Neural cell (in vitro differentiated cells): ENCODE data around the gene CARMIL1. TPM values are rescaled to one million over a fixed set of nuclear protein-coding genes. Genes with fewer than 3 reads are reported as not detected.
A peak's percentile ranks its signal among the peaks of the same experiment; 100 is the strongest.

Source experiments
- H2AFZ ChIP-seq: fragments of 200-600, 300-800 bp; sonication (generic), shearing (Covaris generic); 2 replicates; pipeline ENCODE4 v1.6.0; 2014; ENCODE audit warnings: low read depth, mild to moderate bottlenecking, antibody characterized with exemption, low read length, moderate library complexity
- H3F3A ChIP-seq: fragments of 200-600 bp; shearing (Covaris generic); 2 replicates; pipeline ENCODE4 v1.6.1; 2016; ENCODE audit warnings: mild to moderate bottlenecking, moderate library complexity, mixed read lengths, antibody characterized with exemption, low read length; ENCODE audit not compliant: insufficient read depth, poor library complexity, severe bottlenecking
- H3K27ac ChIP-seq: fragments of 200-600, 300-800 bp; sonication (generic), shearing (Covaris generic); 2 replicates; pipeline ENCODE4 v1.5.1; 2014; ENCODE audit warnings: mild to moderate bottlenecking, low read length, moderate library complexity
- H3K27me3 ChIP-seq: fragments of 300-800, 200-600 bp; sonication (generic), shearing (Covaris generic); 2 replicates; pipeline ENCODE4 v1.6.0; 2014; ENCODE audit warnings: mild to moderate bottlenecking, low read depth, low read length, moderate library complexity; ENCODE audit not compliant: insufficient read depth
- H3K36me3 ChIP-seq: fragments of 300-800, 200-600 bp; sonication (generic), shearing (Covaris generic); 2 replicates; pipeline ENCODE4 v1.5.1; 2014; ENCODE audit warnings: mild to moderate bottlenecking, antibody characterized with exemption, low read length, moderate library complexity; ENCODE audit not compliant: insufficient read depth
- H3K4me2 ChIP-seq: fragments of 300-800, 200-600 bp; sonication (generic), shearing (Covaris generic); 2 replicates; pipeline ENCODE4 v1.6.0; 2014; ENCODE audit warnings: mild to moderate bottlenecking, low read length
- H3K4me3 ChIP-seq: fragments of 300-800, 200-600 bp; sonication (generic), shearing (Covaris generic); 2 replicates; pipeline ENCODE4 v1.5.1; 2014; ENCODE audit warnings: mild to moderate bottlenecking, low read length, moderate library complexity
- H3K79me2 ChIP-seq: fragments of 200-600 bp; shearing (Covaris generic); replicated peaks from 2 replicates; pipeline ENCODE4 v1.6.0; 2014; ENCODE audit warnings: mild to moderate bottlenecking, low read length, moderate library complexity; ENCODE audit not compliant: insufficient read depth
- H3K9ac ChIP-seq: fragments of 300-800, 200-600 bp; sonication (generic), shearing (Covaris generic); 2 replicates; pipeline ENCODE4 v1.6.1; 2016; ENCODE audit warnings: mild to moderate bottlenecking, low read length, mixed read lengths
- H3K9me2 ChIP-seq: fragments of 200-600 bp; shearing (Covaris generic); 2 replicates; pipeline ENCODE4 v1.6.1; 2016; ENCODE audit warnings: mild to moderate bottlenecking, low read length, mixed read lengths; ENCODE audit not compliant: insufficient read depth
- H3K9me3 ChIP-seq: fragments of 200-600, 300-800 bp; sonication (generic), shearing (Covaris generic); 2 replicates; pipeline ENCODE4 v1.6.1; 2016; ENCODE audit warnings: mild to moderate bottlenecking, mixed run types, low read length, moderate library complexity, mixed read lengths
- H4K20me1 ChIP-seq: fragments of 200-600 bp; shearing (Covaris generic); 2 replicates; pipeline ENCODE4 v1.6.1; 2016; ENCODE audit warnings: mild to moderate bottlenecking, mixed run types; ENCODE audit not compliant: insufficient read depth
- CTCF ChIP-seq: fragments of 450-650 bp; IDR thresholded peaks from 2 replicates; pipeline ENCODE4 v1.5.1; 2014; ENCODE audit warnings: antibody characterized with exemption, mild to moderate bottlenecking, moderate library complexity; ENCODE audit not compliant: poor library complexity, severe bottlenecking
- EP300 ChIP-seq: fragments of 450-650 bp; conservative IDR thresholded peaks from 2 replicates; pipeline ENCODE4 v1.6.1; 2014; ENCODE audit warnings: antibody characterized with exemption, mild to moderate bottlenecking, moderate library complexity; ENCODE audit not compliant: poor library complexity, severe bottlenecking
- EZH2 ChIP-seq: fragments of 200-600, 300-800 bp; shearing (Covaris generic), sonication (generic); IDR thresholded peaks from 2 replicates; pipeline ENCODE4 v1.6.1; 2014; ENCODE audit warnings: antibody characterized with exemption, low read length, borderline replicate concordance, mild to moderate bottlenecking; ENCODE audit not compliant: insufficient read depth, poor library complexity, severe bottlenecking
- MXI1 ChIP-seq: fragments of 450-650 bp; conservative IDR thresholded peaks from 2 replicates; pipeline ENCODE4 v1.6.1; 2014; ENCODE audit warnings: antibody characterized with exemption, mild to moderate bottlenecking; ENCODE audit not compliant: poor library complexity, severe bottlenecking
- POLR2AphosphoS5 ChIP-seq: IDR thresholded peaks from 2 replicates; pipeline ENCODE4 v1.6.1; 2012
- RAD21 ChIP-seq: fragments of 450-650 bp; conservative IDR thresholded peaks from 2 replicates; pipeline ENCODE4 v1.6.1; 2014; ENCODE audit warnings: antibody characterized with exemption, mild to moderate bottlenecking, moderate library complexity
- SMC3 ChIP-seq: fragments of 450-650 bp; conservative IDR thresholded peaks from 2 replicates; pipeline ENCODE4 v1.6.1; 2014; ENCODE audit warnings: antibody characterized with exemption, mild to moderate bottlenecking, moderate library complexity; ENCODE audit not compliant: poor library complexity
- TAF1 ChIP-seq: IDR thresholded peaks from 2 replicates; pipeline ENCODE4 v1.6.1; 2012; ENCODE audit warnings: low read depth
- polyA plus RNA-seq: library from polyadenylated mRNA; depleted of rRNA; stranded (reverse); fragments of >200 nt; gene quantifications from 2 replicates; pipeline ENCODE4 v1.2.3, GENCODE V29; 2014

The CARMIL1 gene
- polyA plus RNA-seq, 1 donor from 2014 or later, result 5.3 TPM

DNA sequence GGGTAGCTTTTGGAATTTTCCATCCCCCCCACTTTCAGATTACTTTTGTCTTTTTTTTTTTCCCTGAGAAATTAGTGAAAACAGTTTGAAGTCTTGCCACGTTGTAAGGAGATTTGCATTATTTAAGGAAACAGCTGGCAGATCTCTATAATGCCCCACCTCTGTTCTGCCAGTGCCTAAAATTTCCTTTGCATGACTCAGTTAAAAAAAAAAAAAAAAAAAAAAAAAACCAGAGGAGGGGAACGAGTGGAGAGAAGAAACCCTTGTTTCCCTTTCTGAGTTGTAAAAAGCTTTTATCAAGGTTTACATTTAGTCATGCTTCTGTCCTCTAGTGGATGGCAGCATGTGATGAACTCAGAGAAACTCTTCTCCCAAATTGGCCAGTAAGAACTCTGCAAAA is 33.5 kb downstream of the CARMIL1 start:
- Histone ChIP-seq H3K4me2 (no peak overlapping the region), H3K36me3 (no peaks in the 10 kb centered on the region), H3K9me2 (no peaks in the 10 kb centered on the region), H3K9ac (no peak overlapping the region), H3K9me3 (no peaks in the 10 kb centered on the region), H3K27ac (no peak overlapping the region), H3K4me3 (no peak overlapping the region), H4K20me1 (no peaks in the 10 kb centered on the region), H3F3A (no peaks in the 10 kb centered on the region), H2AFZ (no peak overlapping the region), H3K79me2 (no peaks in the 10 kb centered on the region), H3K27me3 (no peaks in the 10 kb centered on the region)
- TF ChIP-seq POLR2AphosphoS5, result no peak

DNA sequence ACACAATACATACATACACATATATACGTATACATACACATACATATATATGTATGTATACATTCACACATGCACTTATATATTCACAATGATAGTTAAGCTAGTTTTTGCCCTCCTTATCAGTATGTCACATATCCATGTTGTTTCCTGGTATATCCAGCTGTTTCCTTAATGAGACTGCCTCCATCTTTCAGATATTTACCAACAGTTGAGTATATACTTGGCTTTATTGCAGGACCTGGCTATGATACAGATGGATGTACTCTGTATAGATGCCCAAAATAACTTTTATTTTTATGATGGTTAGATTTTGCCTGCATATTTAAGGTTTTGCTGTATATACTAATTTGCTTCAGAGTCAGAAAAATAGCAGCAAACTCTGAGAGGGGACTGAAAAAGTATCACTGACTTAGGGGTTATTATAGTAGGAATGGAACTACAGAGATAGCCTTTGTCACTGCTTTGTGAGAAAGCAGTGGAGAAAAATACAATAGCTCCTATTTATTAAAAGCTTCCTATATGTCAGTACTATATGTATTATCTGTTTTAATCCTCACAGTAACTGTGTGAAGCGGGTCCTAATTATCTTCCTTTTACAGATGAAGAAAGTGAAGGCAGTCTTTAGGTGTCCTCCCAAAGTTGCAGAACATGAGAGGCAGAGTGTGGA is 35.5 kb downstream of the CARMIL1 start:
- H3K79me2 ChIP-seq, result no peaks in the 10 kb centered on the region
- H3K9ac ChIP-seq, result no peak overlapping the region
- no peaks in the 10 kb centered on the region for H3K36me3 ChIP-seq
- no peaks in the 10 kb centered on the region for H3K9me2 ChIP-seq
- no peak overlapping the region for H2AFZ ChIP-seq
- H3K27ac ChIP-seq, result no peak overlapping the region
- H3K4me2 ChIP-seq, result no peak overlapping the region
- no peak for TF ChIP-seq CTCF
- no peak for TF ChIP-seq EP300
- no peak for TF ChIP-seq MXI1
- no peak for TF ChIP-seq SMC3
- TF ChIP-seq EZH2, result no peak
- no peak for TF ChIP-seq RAD21
- no peak for TF ChIP-seq TAF1
- no peak for TF ChIP-seq POLR2AphosphoS5
- H4K20me1 ChIP-seq, result no peaks in the 10 kb centered on the region
- no peaks in the 10 kb centered on the region for H3K27me3 ChIP-seq
- H3K9me3 ChIP-seq, result no peaks in the 10 kb centered on the region
- no peaks in the 10 kb centered on the region for H3F3A ChIP-seq
- H3K4me3 ChIP-seq, result no peak overlapping the region

DNA sequence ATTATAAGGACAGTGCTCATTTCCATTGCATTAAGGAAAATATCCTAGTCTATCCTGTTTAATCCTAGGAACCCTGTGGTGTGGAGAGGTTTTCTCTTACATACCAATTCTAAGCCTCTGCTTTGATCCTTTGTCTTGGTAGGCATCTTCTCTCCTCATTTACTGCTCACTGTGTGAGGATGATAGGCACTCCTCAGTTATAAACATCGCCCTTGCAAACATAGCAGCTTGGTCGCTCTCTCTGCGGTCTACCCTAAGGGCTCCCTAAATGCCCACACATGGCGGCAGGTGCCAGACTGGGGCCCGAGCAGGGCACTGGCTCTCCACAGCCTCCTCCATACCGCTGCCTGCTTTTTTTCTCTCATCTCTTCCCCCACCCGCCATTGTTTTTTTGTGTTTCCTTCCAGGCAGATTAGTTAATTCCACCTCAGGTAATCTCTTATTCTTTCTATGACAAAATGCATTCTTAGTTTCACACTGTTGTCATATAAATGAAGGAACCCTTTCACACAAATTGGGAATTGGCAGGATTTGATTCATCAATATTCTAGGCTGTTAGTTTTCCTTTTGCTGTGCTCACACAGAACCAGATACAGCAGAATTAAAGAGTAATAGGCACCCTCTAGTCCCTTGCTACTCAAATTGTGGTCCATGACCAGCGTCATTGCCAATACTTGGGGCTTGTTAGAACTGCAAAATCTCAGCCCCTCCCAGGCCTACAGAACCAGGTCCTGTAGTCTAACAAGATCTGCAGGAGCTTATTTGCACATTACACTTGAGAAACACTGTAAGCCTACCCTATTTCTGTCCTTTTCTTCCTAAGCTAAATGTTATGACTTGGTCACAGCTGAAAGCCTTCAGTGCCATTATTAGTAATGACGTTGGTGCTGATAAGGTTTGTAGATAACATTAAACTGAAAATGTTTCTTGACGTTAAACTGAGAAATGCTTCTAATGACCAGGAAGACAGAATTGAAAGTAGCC is 36.3 kb downstream of the CARMIL1 start:
- no peak overlapping the region for H3K4me2 ChIP-seq
- no peaks in the 10 kb centered on the region for H3K9me2 ChIP-seq
- H3K79me2 ChIP-seq, result no peaks in the 10 kb centered on the region
- H3K4me3 ChIP-seq, result no peak overlapping the region
- no peak overlapping the region for H3K9ac ChIP-seq
- no peaks in the 10 kb centered on the region for H4K20me1 ChIP-seq
- no peaks in the 10 kb centered on the region for H3K9me3 ChIP-seq
- peak; percentile 19 for TF ChIP-seq POLR2AphosphoS5
- no peak for TF ChIP-seq RAD21
- no peaks in the 10 kb centered on the region for H3F3A ChIP-seq
- H3K27ac ChIP-seq, result no peak overlapping the region
- H3K36me3 ChIP-seq, result no peaks in the 10 kb centered on the region
- no peaks in the 10 kb centered on the region for H3K27me3 ChIP-seq
- H2AFZ ChIP-seq, result no peak overlapping the region
